Testis (tissue), 3 donors: ENCODE measurements around the gene FAM200A. TPM values are rescaled to one million over a fixed set of nuclear protein-coding genes. Genes with fewer than 3 reads are reported as not detected.
A peak's percentile ranks its signal among the peaks of the same experiment; 100 is the strongest.
"Not testable (repeated sequence)": the region's sequence is repeated elsewhere in the genome, so short reads cannot be mapped to it uniquely, and the experiment has no call there.

Experiments used
- DNase-seq: peaks from one replicate; pipeline ENCODE4 v3.0.0-alpha.2; 2019
- H3K27ac ChIP-seq, 2 donors: fragments of 200-600 bp; sonication (generic); one replicate each; pipeline ENCODE4 v1.5.1; 2019
- H3K27me3 ChIP-seq: fragments of 200-600 bp; sonication (generic); one replicate; pipeline ENCODE4 v1.5.1; 2019
- H3K36me3 ChIP-seq: fragments of 200-600 bp; sonication (generic); one replicate; pipeline ENCODE4 v1.5.1; 2017; ENCODE audit warnings: low read depth; ENCODE audit errors: missing control alignments
- H3K4me1 ChIP-seq: fragments of 200-600 bp; sonication (generic); one replicate; pipeline ENCODE4 v1.5.1; 2019
- H3K4me3 ChIP-seq, 2 donors: fragments of 200-600 bp; sonication (generic); one replicate each; pipeline ENCODE4 v1.5.1; 2017 to 2019
- H3K9me3 ChIP-seq: fragments of 200-600 bp; sonication (generic); one replicate; pipeline ENCODE4 v1.5.1; 2017
- POLR2A ChIP-seq: fragments of 450-650 bp; IDR thresholded peaks from one replicate; pipeline ENCODE4 v1.6.1; 2017; ENCODE audit warnings: antibody characterized with exemption, mild to moderate bottlenecking, moderate library complexity
- WGBS, 2 donors: methylation state at CpG; one replicate each; pipeline ENCODE4 v1.1.5; 2018; 5-methylcytosine and 5-hydroxymethylcytosine counted together
- intact Hi-C: fragments of 100-400 bp; cut with DNase I; formaldehyde crosslinking; loops from one replicate; pipeline ENCODE4 v1.15.1; 2023; ENCODE audit warnings: low total_unique reads
- polyA plus RNA-seq: library from polyadenylated mRNA; stranded (reverse); fragments of 350-450 nt; fragmentation: Illumina TruSeq; extraction: RNeasy Lipid Tissue Mini Kit (QIAGEN cat#74804); gene quantifications from one replicate; pipeline ENCODE4 v1.2.3, GENCODE V29; 2014; ENCODE audit warnings: low read depth, low replicate concordance; ENCODE audit not compliant: insufficient read depth
- total RNA-seq, 2 donors: library from RNA; depleted of rRNA; stranded (reverse); fragments of >200 nt; gene quantifications; one replicate each; pipeline ENCODE4 v1.2.3, GENCODE V29; 2016
- TF ChIP-seq, protein P1 (sequence below), 3 experiments: fragments of 450-650 bp in 2 of 3; fragments of 200-600 bp in 1 of 3; sonication (generic) in 1 of 3; IDR thresholded peaks; one replicate each; pipeline ENCODE4 v1.5.1; 2016 to 2019; ENCODE audit warnings: antibody characterized with exemption in 3 of 3, mild to moderate bottlenecking in 2 of 3, moderate library complexity in 1 of 3

Gene FAM200A
- total and polyA plus RNA-seq, 3 donors from 2014 or later: 9.2 to 11.5 (median 11.4) TPM

GRCh38 chr7:99594948-99595745, 43.2 kb upstream of the FAM200A start:
- no peaks in the 10 kb centered on the region for H3K9me3 ChIP-seq
- DNase-seq: no peak
- no peaks in the 10 kb centered on the region for H3K36me3 ChIP-seq
- no peaks in the 10 kb centered on the region for H3K4me1 ChIP-seq
- no peak overlapping the region for H3K4me3 ChIP-seq
- TF ChIP-seq, protein P1, sequence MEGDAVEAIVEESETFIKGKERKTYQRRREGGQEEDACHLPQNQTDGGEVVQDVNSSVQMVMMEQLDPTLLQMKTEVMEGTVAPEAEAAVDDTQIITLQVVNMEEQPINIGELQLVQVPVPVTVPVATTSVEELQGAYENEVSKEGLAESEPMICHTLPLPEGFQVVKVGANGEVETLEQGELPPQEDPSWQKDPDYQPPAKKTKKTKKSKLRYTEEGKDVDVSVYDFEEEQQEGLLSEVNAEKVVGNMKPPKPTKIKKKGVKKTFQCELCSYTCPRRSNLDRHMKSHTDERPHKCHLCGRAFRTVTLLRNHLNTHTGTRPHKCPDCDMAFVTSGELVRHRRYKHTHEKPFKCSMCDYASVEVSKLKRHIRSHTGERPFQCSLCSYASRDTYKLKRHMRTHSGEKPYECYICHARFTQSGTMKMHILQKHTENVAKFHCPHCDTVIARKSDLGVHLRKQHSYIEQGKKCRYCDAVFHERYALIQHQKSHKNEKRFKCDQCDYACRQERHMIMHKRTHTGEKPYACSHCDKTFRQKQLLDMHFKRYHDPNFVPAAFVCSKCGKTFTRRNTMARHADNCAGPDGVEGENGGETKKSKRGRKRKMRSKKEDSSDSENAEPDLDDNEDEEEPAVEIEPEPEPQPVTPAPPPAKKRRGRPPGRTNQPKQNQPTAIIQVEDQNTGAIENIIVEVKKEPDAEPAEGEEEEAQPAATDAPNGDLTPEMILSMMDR (IDR thresholded peaks at IDR 0.05): no peak
- TF ChIP-seq POLR2A: no peak
- intact Hi-C loops: no loop called here
- H3K27ac ChIP-seq: no peak overlapping the region
- H3K27me3 ChIP-seq: no peaks in the 10 kb centered on the region
- 78 to 83% methylated on average over 7 of the region's 7 CpGs for WGBS, 2 donors

GRCh38 chr7:99588868-99589267, 37.0 kb upstream of the FAM200A start:
- Histone ChIP-seq H3K27me3 (no peaks in the 10 kb centered on the region), H3K9me3 (no peaks in the 10 kb centered on the region), H3K4me1 (no peaks in the 10 kb centered on the region), H3K27ac (no peak overlapping the region), H3K4me3 (no peak overlapping the region), H3K36me3 (no peaks in the 10 kb centered on the region)
- no peak for DNase-seq
- intact Hi-C loops: no loop called here
- WGBS, 2 donors: 73 to 77% methylated on average over 3 of the region's 3 CpGs
- TF ChIP-seq, protein P1 (IDR thresholded peaks at IDR 0.05): no peak
- no peak for TF ChIP-seq POLR2A

DNA sequence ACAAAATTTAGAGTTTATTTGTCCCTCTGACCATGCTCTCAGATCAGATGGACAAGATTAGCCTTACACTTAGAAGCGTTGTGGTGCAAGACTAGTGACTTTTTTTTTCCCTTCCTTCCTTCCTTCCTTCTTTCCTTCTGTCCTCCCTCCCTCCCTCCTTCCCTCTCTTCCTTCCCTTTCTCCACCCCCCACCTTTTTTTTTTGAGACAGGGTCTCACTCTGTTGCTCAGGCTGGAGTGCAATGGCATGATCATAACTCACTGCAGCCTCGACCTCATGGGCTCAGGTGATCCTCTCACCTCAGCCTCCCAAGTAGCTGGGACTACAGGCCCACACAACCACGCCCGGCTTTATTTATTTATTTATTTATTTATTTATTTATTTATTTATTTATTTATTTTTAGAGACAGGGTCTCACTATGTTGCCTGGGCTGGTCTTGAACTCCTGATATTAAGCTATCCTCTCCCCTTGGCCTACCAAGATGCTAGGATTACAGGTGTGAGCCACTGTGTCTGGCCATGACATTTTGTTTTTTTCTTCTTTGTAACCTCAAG, 28.9 kb upstream of the FAM200A start:
- H3K27me3 ChIP-seq, DNase-seq, H3K36me3 ChIP-seq, intact Hi-C loops, H3K27ac ChIP-seq, H3K4me1 ChIP-seq, H3K9me3 ChIP-seq: not testable (repeated sequence)
- peak overlapping the region; percentile 49 to 67 for H3K4me3 ChIP-seq
- WGBS, 2 donors: 41 to 45% methylated on average over 4 of the region's 4 CpGs

GRCh38 chr7:99579956-99580777, 28.3 kb upstream of the FAM200A start:
- WGBS, 2 donors: 1 to 2% methylated on average over 36 to 53 of the region's 54 CpGs
- peak overlapping the region; percentile 49 to 67 for H3K4me3 ChIP-seq
- H3K9me3 ChIP-seq: no peaks in the 10 kb centered on the region
- no peak for TF ChIP-seq POLR2A
- TF ChIP-seq, protein P1 (IDR thresholded peaks at IDR 0.05): peak in 1 of 3 experiments; percentile 19
- no peaks in the 10 kb centered on the region for H3K36me3 ChIP-seq
- H3K4me1 ChIP-seq: peaks cover 7% of the 10 kb centered on the region
- no peak for DNase-seq
- intact Hi-C loops: no loop called here
- H3K27ac ChIP-seq: no peak overlapping the region
- H3K27me3 ChIP-seq: no peaks in the 10 kb centered on the region
